GM19467 (cell line): ENCODE data around the gene SEC14L6.
A peak's percentile ranks its signal among the peaks of the same experiment; 100 is the strongest.
"Not testable (repeated sequence)": the region's sequence is repeated elsewhere in the genome, so short reads cannot be mapped to it uniquely, and the experiment has no call there.

ENCODE experiments used
- ATAC-seq: cut with Tn5 transposase; IDR thresholded peaks from one replicate; pipeline ENCODE4 v1.9.1; 2021; ENCODE audit warnings: mild to moderate bottlenecking, moderate library complexity; ENCODE audit not compliant: unreplicated experiment

The SEC14L6 gene

GRCh38 chr22:30546616-30547015 lies at the start of gene SEC14L6:
Gene SEC14L6 (minus strand): TSS chr22:30546741. CDS start chr22:30546682, 59 bp downstream.
- ATAC-seq, result no peak

- no peak for ATAC-seq
Observed at GRCh38 chr22:30596199-30596598, 49.7 kb upstream of the SEC14L6 start.

- not testable (repeated sequence) for ATAC-seq
Observed at GRCh38 chr22:30592360-30592713, 45.8 kb upstream of the SEC14L6 start.

- ATAC-seq, result peak; percentile 92
Observed at GRCh38 chr22:30591588-30592359, 45.2 kb upstream of the SEC14L6 start, which contains the start of gene PES1. Gene PES1 (minus strand): TSS chr22:30591910. CDS start chr22:30591833, 77 bp downstream.

- no peak for ATAC-seq
Observed at GRCh38 chr22:30591191-30591587, 44.6 kb upstream of the SEC14L6 start.

GRCh38 chr22:30586414-30586813 lies 39.9 kb upstream of the SEC14L6 start:
- ATAC-seq, result no peak

- ATAC-seq, result no peak
Observed at GRCh38 chr22:30584441-30584840, 37.9 kb upstream of the SEC14L6 start.

GRCh38 chr22:30582788-30583545 lies 36.4 kb upstream of the SEC14L6 start:
- ATAC-seq, result no peak

GRCh38 chr22:30582051-30582450 lies 35.5 kb upstream of the SEC14L6 start:
- no peak for ATAC-seq

GRCh38 chr22:30580896-30581295 lies 34.4 kb upstream of the SEC14L6 start:
- no peak for ATAC-seq

- no peak for ATAC-seq
Observed at GRCh38 chr22:30578481-30578880, 31.9 kb upstream of the SEC14L6 start.

- ATAC-seq, result no peak
Observed at GRCh38 chr22:30575859-30576258, 29.3 kb upstream of the SEC14L6 start.

GRCh38 chr22:30574997-30575671 lies 28.6 kb upstream of the SEC14L6 start:
- no peak for ATAC-seq

GRCh38 chr22:30574095-30574981 lies 27.8 kb upstream of the SEC14L6 start, which contains the start of gene GAL3ST1:
Gene GAL3ST1 (minus strand): TSS chr22:30574665. CDS start chr22:30557392, 17,273 bp downstream.
- ATAC-seq, result no peak

GRCh38 chr22:30573594-30574094 lies 27.1 kb upstream of the SEC14L6 start:
- no peak for ATAC-seq

GRCh38 chr22:30572840-30573593 lies 26.5 kb upstream of the SEC14L6 start:
- ATAC-seq, result no peak

- ATAC-seq, result no peak
Observed at GRCh38 chr22:30572210-30572609, 25.7 kb upstream of the SEC14L6 start.

GRCh38 chr22:30569674-30570202 lies 23.2 kb upstream of the SEC14L6 start:
- no peak for ATAC-seq

GRCh38 chr22:30568137-30568805 lies 21.7 kb upstream of the SEC14L6 start:
- ATAC-seq, result no peak
